GM12801 (cell line): Measurements from ENCODE around the gene MSH5.

Source experiments
- TF ChIP-seq, protein P1 (sequence below): IDR thresholded peaks from one replicate; pipeline ENCODE4 v1.5.1; 2011; ENCODE audit warnings: control low read depth; ENCODE audit not compliant: insufficient read length; ENCODE audit errors: extremely low read depth

Gene MSH5

DNA sequence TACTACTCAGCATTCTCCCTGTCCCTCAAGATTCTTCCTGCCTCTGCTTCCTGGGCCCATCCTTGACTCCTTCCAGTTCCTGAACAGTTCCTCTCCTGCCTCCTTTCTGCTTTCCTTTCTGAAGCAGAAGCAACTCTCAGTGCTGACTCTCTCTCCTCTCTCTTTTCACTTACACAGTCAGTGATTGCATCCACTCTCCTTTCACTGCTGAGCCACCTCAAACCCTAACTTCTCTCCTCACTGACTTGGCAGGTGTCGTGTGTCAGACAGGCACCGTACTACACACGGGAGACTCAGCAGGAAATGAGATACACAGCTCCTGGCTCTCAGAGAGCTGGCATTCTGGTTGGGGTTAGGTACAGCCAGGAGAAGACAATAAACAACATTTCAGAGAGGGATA lies 42.2 kb upstream of the MSH5 start:
- TF ChIP-seq, protein P1, sequence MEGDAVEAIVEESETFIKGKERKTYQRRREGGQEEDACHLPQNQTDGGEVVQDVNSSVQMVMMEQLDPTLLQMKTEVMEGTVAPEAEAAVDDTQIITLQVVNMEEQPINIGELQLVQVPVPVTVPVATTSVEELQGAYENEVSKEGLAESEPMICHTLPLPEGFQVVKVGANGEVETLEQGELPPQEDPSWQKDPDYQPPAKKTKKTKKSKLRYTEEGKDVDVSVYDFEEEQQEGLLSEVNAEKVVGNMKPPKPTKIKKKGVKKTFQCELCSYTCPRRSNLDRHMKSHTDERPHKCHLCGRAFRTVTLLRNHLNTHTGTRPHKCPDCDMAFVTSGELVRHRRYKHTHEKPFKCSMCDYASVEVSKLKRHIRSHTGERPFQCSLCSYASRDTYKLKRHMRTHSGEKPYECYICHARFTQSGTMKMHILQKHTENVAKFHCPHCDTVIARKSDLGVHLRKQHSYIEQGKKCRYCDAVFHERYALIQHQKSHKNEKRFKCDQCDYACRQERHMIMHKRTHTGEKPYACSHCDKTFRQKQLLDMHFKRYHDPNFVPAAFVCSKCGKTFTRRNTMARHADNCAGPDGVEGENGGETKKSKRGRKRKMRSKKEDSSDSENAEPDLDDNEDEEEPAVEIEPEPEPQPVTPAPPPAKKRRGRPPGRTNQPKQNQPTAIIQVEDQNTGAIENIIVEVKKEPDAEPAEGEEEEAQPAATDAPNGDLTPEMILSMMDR: no peak

DNA sequence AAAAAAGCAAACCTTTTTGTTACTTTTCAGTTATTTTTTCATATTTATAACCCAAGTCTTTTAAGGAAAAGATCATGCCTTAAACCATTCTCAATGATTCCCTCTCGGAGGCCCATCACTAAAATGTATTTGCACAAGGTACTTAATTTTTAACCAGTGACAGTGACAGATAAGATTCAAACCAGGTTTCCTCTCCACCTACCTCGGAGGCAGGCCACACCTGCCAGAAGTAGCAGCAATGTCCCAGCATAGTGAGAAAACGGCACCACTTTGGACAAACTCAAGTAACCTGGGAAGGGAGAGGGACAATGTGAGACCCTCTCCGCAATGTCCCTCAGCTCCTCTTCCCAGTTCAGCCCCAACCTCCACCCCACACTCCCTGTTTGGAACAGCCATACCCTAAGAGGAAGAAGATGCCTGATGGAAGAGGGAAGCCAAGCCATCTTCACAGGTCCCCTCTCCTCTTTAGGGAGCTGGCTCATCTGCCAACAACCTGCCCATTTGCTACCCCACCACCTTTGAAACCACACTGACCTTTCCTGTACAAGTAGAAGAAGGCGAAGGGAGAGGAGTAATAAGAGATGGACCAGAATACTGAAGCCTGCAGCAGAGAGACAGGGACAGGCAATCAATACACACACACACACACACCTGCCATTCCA lies 38.9 kb upstream of the MSH5 start:
- TF ChIP-seq, protein P1: no peak

DNA sequence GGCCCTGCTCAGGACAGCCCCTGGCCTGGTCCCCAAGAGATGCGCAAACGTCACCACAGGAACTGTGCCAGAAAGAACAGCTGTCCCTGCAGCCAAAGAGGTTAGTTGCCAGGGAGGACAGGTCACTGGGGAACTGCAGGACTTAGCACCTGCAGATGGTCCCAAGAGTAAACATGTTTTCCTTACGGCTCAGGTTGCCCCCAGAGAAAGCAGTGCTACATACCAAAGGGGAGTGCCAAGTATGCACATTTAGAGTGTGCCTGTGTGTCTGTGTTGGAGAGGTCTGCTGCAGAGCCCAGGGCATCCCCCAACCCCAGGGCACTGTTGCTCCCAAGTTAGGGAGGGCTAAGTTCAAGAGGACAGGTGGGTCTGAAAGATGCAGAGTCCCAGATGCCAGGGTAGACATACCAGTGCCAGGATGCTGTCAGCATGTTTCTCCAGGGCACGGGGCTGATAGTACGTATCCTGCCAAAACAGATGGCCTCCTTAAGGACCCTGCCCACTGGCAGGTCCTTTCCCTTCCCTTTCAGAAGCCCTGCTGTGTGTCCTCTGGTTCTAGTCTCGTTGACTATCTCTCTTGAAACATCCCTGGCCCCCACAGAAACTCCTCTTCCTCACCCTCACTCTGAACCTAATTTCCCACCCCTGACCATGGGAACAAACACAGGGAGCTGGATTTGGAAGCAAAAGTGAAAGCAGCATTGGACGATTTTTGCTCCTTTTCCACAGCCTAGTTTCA lies 38.0 kb upstream of the MSH5 start:
- TF ChIP-seq, protein P1: no peak

DNA sequence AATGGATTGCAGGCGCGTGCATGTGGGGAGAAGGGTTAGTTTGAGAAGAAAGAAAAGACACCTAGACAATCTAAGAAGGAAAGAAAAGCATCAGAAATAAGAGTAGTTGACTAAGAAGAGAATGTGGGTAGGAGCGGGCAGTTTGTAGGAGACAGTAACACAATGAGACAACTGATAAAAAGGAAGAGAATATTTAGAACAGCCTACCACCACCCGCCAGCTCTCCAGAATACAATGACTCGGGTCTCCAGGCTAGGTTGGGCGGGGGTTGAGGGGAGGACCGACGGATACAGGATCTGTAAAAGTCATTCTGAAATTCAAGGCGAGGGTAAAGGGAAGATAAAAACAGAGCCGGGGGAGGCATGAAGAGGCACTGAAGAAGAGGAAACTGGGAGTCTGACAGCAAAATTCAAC lies 37.4 kb upstream of the MSH5 start:
- TF ChIP-seq, protein P1: no peak

DNA sequence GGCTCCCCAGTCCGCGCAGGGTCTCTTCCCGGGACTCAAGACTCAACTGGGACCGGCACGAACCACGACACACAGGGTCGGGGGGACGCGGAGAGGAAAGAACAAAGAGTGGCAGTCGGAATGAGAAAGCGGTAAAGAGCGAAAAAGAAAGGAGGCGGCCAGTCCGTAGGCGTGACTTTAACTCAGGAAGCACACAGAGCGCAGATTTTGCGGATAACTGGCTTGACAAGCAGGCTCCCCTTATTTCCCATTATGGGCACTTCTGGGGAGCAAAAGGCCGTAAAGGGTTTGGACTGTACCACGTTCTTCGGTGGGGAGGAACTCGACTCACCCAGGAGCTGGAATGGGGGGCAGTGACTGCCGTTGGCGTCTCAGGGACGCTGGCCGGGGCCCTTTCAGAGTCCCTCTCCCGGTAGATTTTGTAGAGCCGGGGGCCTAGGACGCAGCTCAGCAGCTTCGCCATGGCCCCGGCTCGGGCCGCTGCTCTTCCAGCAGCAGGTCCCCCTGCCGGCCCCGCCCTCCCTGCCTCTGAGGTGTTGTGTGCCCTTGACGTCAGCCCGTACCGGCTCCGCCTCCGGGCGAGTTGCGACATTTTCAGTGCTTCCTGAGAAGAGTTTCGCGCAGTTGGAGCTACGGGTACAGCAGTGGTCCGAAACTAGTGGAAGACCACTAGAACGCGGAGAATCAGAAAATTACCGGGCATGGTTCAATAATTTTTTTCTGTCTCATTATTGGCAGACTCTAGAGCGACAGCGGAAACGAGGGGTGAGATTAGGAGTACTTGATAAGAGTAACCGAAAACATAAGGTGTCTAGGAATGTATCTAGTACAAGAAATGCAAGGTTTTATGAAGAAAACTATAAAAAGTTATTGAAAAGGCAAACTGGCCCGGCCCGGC lies 36.7 kb upstream of the MSH5 start, which contains the start of gene ABHD16A:
Gene ABHD16A, minus strand, starts transcription at position 506 of the 898 bp plus-strand sequence. Its CDS starts 43 bp downstream, at position 463.
- TF ChIP-seq, protein P1: no peak

DNA sequence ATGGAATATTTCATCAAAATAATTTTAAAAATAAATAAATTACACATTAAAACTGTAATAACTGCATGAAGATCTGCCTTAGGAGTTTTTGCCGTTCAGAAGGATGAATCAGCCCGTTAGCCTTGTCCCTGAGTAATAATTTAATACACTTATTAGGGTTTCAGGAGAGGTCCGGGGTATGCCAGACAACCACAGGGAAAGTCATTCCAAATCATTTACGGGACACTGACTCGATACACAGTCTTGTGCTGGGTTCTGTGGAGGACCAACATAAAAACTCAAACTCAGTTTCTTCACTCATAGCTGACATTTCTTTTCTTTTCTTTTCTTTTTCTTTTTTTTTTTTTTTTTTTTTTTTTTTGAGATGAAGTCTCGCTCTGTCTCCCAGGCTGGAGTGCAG lies 33.9 kb upstream of the MSH5 start:
- TF ChIP-seq, protein P1: no peak

DNA sequence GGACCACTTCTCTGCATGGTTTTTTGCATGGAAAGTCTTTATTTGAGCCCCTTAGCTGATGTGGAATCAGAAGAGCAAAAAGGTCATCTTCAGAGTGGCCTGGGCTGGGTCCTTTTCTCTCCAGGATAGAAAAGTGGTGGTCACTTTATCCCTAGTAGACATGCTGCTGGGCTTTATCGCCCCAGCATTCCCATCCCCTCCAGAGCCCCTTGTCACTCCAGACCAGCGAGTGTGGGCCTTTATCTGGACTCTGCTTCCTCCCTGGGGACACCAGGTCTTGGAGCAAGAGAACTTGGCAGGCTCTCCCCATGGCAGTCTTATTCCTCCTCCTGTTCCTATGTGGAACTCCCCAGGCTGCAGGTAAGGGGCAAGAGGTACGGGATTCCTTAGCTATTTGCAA lies 33.2 kb upstream of the MSH5 start, which contains the start of gene LY6G6F:
Gene LY6G6F, plus strand, starts transcription at position 268 of the 400 bp plus-strand sequence. Its CDS starts 41 bp downstream, at position 309.
- TF ChIP-seq, protein P1: no peak
